Measurements from ENCODE around the gene ZNF74.
A peak's percentile ranks its signal among the peaks of the same experiment; 100 is the strongest.
"Not testable (repeated sequence)": the region's sequence is repeated elsewhere in the genome, so short reads cannot be mapped to it uniquely, and the experiment has no call there.

ZNF74 gene

GRCh38 chr22:20393705-20394476 lies at the start of gene ZNF74:
Gene ZNF74, plus strand, starts transcription at chr22:20394151. Its CDS starts 478 bp downstream, at chr22:20394629.
- DNase-seq, result peak; percentile 83 to 84

- DNase-seq, result not testable (repeated sequence)
These were observed 47.4 kb upstream of the ZNF74 start for GRCh38 chr22:20346553-20346952.

- not testable (repeated sequence) for DNase-seq
These were observed 41.4 kb upstream of the ZNF74 start for GRCh38 chr22:20352536-20352935.

GRCh38 chr22:20354238-20354975 lies 39.5 kb upstream of the ZNF74 start:
- no peak for DNase-seq

- not testable (repeated sequence) for DNase-seq
These were observed 37.9 kb upstream of the ZNF74 start for GRCh38 chr22:20355939-20356636.

- not testable (repeated sequence) for DNase-seq
These were observed 37.0 kb upstream of the ZNF74 start for GRCh38 chr22:20356906-20357305.

- not testable (repeated sequence) for DNase-seq
These were observed 36.0 kb upstream of the ZNF74 start for GRCh38 chr22:20357967-20358366.

- DNase-seq, result not testable (repeated sequence)
These were observed 35.3 kb upstream of the ZNF74 start for GRCh38 chr22:20358503-20359239.

GRCh38 chr22:20360261-20360660 lies 33.7 kb upstream of the ZNF74 start:
- DNase-seq, result peak in 1 of 2 donors; percentile 1

GRCh38 chr22:20360866-20361751 lies 32.8 kb upstream of the ZNF74 start:
- DNase-seq, result peak in 1 of 2 donors; percentile 4

GRCh38 chr22:20361752-20362229 lies 32.2 kb upstream of the ZNF74 start:
- DNase-seq, result peak in 1 of 2 donors; percentile 10

GRCh38 chr22:20362403-20362802 lies 31.5 kb upstream of the ZNF74 start:
- not testable (repeated sequence) for DNase-seq

GRCh38 chr22:20364335-20365260 lies 29.4 kb upstream of the ZNF74 start:
- DNase-seq, result peak in 1 of 2 donors; percentile 15

GRCh38 chr22:20366841-20367240 lies 27.1 kb upstream of the ZNF74 start:
- peak in 1 of 2 donors; percentile 11 for DNase-seq

- not testable (repeated sequence) for DNase-seq
These were observed 25.1 kb upstream of the ZNF74 start for GRCh38 chr22:20368875-20369274.

GRCh38 chr22:20371687-20372086 lies 22.3 kb upstream of the ZNF74 start:
- DNase-seq, result not testable (repeated sequence)

- DNase-seq, result peak in 1 of 2 donors; percentile 13
These were observed 21.5 kb upstream of the ZNF74 start for GRCh38 chr22:20372406-20372854.

- DNase-seq, result peak in 1 of 2 donors; percentile 7
These were observed 20.7 kb upstream of the ZNF74 start for GRCh38 chr22:20373195-20373706.

GRCh38 chr22:20374130-20374529 lies 19.8 kb upstream of the ZNF74 start:
- DNase-seq, result not testable (repeated sequence)

- DNase-seq, result not testable (repeated sequence)
These were observed 17.7 kb upstream of the ZNF74 start for GRCh38 chr22:20376281-20376680.

Data from stimulated activated CD4-positive, alpha-beta T cell treated with anti-CD3 and anti-CD28 coated beads, Interleukin-2, amount 100 ng/mL, for 24 hours (primary cell).